IMR-90 (cell line): ENCODE measurements around the gene KLK6. TPM values are rescaled to one million over a fixed set of nuclear protein-coding genes. Genes with fewer than 3 reads are reported as not detected.

Source experiments
- ATAC-seq: fragments of 200-7000 bp; cut with Tn5 transposase; 2 replicates; pipeline ENCODE4 v1.9.1; 2020; ENCODE audit warnings: low read depth, mild to moderate bottlenecking, moderate library complexity
- BruUV-seq: library from RNA; stranded (reverse); fragments of 400-500 nt; replicated peaks from 2 replicates; lab custom pipeline; 2021; lab: Mats Ljungman, UMichigan
- CTCF ChIA-PET: fragments of 300-600 bp; formaldehyde crosslinking; extraction: SDS; loops from one replicate; lab custom pipeline; 2021; ENCODE audit warnings: antibody characterized with exemption; lab: Yijun Ruan, JAX
- POLR2A ChIA-PET: fragments of 300-600 bp; sonication (Branson Sonifier 250); formaldehyde crosslinking; loops from one replicate; lab custom pipeline; 2022; ENCODE audit warnings: antibody characterized with exemption; ENCODE audit not compliant: unreplicated experiment; lab: Charles Lee
- DNase-seq: peaks from one replicate; pipeline ENCODE4 v3.0.0; 2013
- H2AFZ ChIP-seq: replicated peaks from 2 replicates; pipeline ENCODE3; 2013; ENCODE audit warnings: low read length, mild to moderate bottlenecking; ENCODE audit not compliant: poor library complexity
- H2AK5ac ChIP-seq: 2 replicates; pipeline ENCODE4 v1.6.1; 2013; ENCODE audit warnings: low read depth, low read length, inconsistent platforms
- H2AK9ac ChIP-seq: replicated peaks from 2 replicates; pipeline ENCODE3; 2013; ENCODE audit warnings: mild to moderate bottlenecking, low read depth, low read length, moderate library complexity; ENCODE audit not compliant: poor library complexity
- H2BK120ac ChIP-seq: 2 replicates; pipeline ENCODE4 v1.6.1; 2013; ENCODE audit warnings: low read depth, low read length, inconsistent platforms
- H2BK15ac ChIP-seq: 3 replicates; pipeline ENCODE4 v1.6.1; 2013; ENCODE audit warnings: low read depth, low read length, inconsistent platforms
- H2BK20ac ChIP-seq: 2 replicates; pipeline ENCODE4 v1.6.1; 2013; ENCODE audit warnings: low read depth, mild to moderate bottlenecking, inconsistent platforms, low read length, moderate library complexity
- H2BK5ac ChIP-seq: 2 replicates; pipeline ENCODE4 v1.6.1; 2013; ENCODE audit warnings: mild to moderate bottlenecking, low read depth, low read length, inconsistent platforms; ENCODE audit not compliant: poor library complexity, severe bottlenecking
- H3K14ac ChIP-seq: replicated peaks from 2 replicates; pipeline ENCODE4 v1.6.1; 2013; ENCODE audit warnings: low read depth, low read length, inconsistent platforms
- H3K18ac ChIP-seq: 2 replicates; pipeline ENCODE4 v1.6.1; 2013; ENCODE audit warnings: low read depth, low read length, control low read depth
- H3K23ac ChIP-seq: 2 replicates; pipeline ENCODE4 v1.6.1; 2013; ENCODE audit warnings: low read depth, low read length, inconsistent platforms
- H3K27ac ChIP-seq: 2 replicates; pipeline ENCODE4 v1.5.1; 2013; ENCODE audit warnings: mild to moderate bottlenecking, control low read depth, low read length; ENCODE audit not compliant: insufficient read depth
- H3K27me3 ChIP-seq: 2 replicates; pipeline ENCODE4 v1.6.1; 2013; ENCODE audit warnings: low read length; ENCODE audit not compliant: control insufficient read depth, insufficient read depth
- H3K36me3 ChIP-seq: 2 replicates; pipeline ENCODE4 v1.6.1; 2013; ENCODE audit warnings: low read length, mixed read lengths; ENCODE audit not compliant: control insufficient read depth, insufficient read depth
- H3K4ac ChIP-seq: 2 replicates; pipeline ENCODE4 v1.6.1; 2013; ENCODE audit warnings: low read depth, low read length, inconsistent platforms
- H3K4me1 ChIP-seq: 2 replicates; pipeline ENCODE4 v1.6.1; 2013; ENCODE audit warnings: low read length, mixed read lengths; ENCODE audit not compliant: control insufficient read depth, insufficient read depth
- H3K4me2 ChIP-seq: 2 replicates; pipeline ENCODE4 v1.6.1; 2013; ENCODE audit warnings: low read depth, mild to moderate bottlenecking, control low read depth, low read length, moderate library complexity
- H3K4me3 ChIP-seq: 2 replicates; pipeline ENCODE4 v1.5.1; 2013; ENCODE audit warnings: low read depth, mild to moderate bottlenecking, control low read depth, low read length, moderate library complexity; ENCODE audit not compliant: insufficient read depth
- H3K56ac ChIP-seq: 2 replicates; pipeline ENCODE4 v1.6.1; 2013; ENCODE audit warnings: low read length, inconsistent platforms; ENCODE audit not compliant: insufficient read depth; ENCODE audit errors: extremely low read depth
- H3K79me1 ChIP-seq, 2 experiments: 2 replicates each; pipeline ENCODE4 v1.6.1; 2013; ENCODE audit warnings: low read length in 2 of 2, inconsistent platforms in 1 of 2, low read depth in 1 of 2
- H3K9ac ChIP-seq: 2 replicates; pipeline ENCODE4 v1.6.1; 2013; ENCODE audit warnings: low read depth, low read length, control low read depth
- H3K9me1 ChIP-seq: 2 replicates; pipeline ENCODE4 v1.6.1; 2013; ENCODE audit warnings: low read length, inconsistent platforms; ENCODE audit not compliant: insufficient read depth
- H3K9me3 ChIP-seq: 2 replicates; pipeline ENCODE4 v1.6.1; 2013; ENCODE audit warnings: low read length; ENCODE audit not compliant: control insufficient read depth, insufficient read depth
- H4K20me1 ChIP-seq: 2 replicates; pipeline ENCODE4 v1.6.1; 2013; ENCODE audit warnings: low read length, inconsistent platforms; ENCODE audit not compliant: insufficient read depth
- H4K5ac ChIP-seq: 2 replicates; pipeline ENCODE4 v1.6.1; 2013; ENCODE audit warnings: mild to moderate bottlenecking, low read depth, low read length, control low read depth
- H4K8ac ChIP-seq, 2 experiments: 2 replicates each; pipeline ENCODE4 v1.6.1; 2013; ENCODE audit warnings: low read depth in 2 of 2, low read length in 2 of 2, control low read depth in 1 of 2, inconsistent platforms in 1 of 2
- H4K91ac ChIP-seq: 2 replicates; pipeline ENCODE4 v1.6.1; 2013; ENCODE audit warnings: low read depth, low read length, inconsistent platforms; ENCODE audit not compliant: insufficient read depth
- CEBPB ChIP-seq: IDR thresholded peaks from 2 replicates; pipeline ENCODE4 v1.6.1; 2012; ENCODE audit warnings: low read depth, low read length, improper control_type of control experiment
- ELK1 ChIP-seq: fragments of 150-350 bp; IDR thresholded peaks from 2 replicates; pipeline ENCODE4 v1.6.1; 2016; ENCODE audit warnings: low read depth, mild to moderate bottlenecking, low read length, moderate library complexity, borderline replicate concordance
- MAFK ChIP-seq: IDR thresholded peaks from 2 replicates; pipeline ENCODE4 v1.6.1; 2012; ENCODE audit warnings: low read depth, low read length, improper control_type of control experiment
- MAZ ChIP-seq: IDR thresholded peaks from 2 replicates; pipeline ENCODE4 v1.6.1; 2012; ENCODE audit warnings: low read depth, mild to moderate bottlenecking, low read length, improper control_type of control experiment, moderate library complexity, borderline replicate concordance
- MXI1 ChIP-seq: IDR thresholded peaks from 2 replicates; pipeline ENCODE4 v1.6.1; 2012; ENCODE audit warnings: low read depth, mild to moderate bottlenecking, low read length, moderate library complexity, borderline replicate concordance
- NFE2L2 ChIP-seq: fragments of 150-350 bp; IDR thresholded peaks from 2 replicates; pipeline ENCODE4 v1.6.1; 2016; ENCODE audit warnings: low read depth, mild to moderate bottlenecking, low read length
- RAD21 ChIP-seq: IDR thresholded peaks from 2 replicates; pipeline ENCODE4 v1.6.1; 2012; ENCODE audit warnings: low read length, improper control_type of control experiment
- RCOR1 ChIP-seq: IDR thresholded peaks from 2 replicates; pipeline ENCODE4 v1.6.1; 2012; ENCODE audit warnings: mild to moderate bottlenecking, low read length, improper control_type of control experiment; ENCODE audit not compliant: insufficient replicate concordance
- WGBS, 2 experiments: methylation state at CpG; one replicate each; pipeline versions ENCODE4 v1.1.5 to v1.1.7; 2013; ENCODE audit warnings: missing lambda C conversion rate in 2 of 2; ENCODE audit not compliant: insufficient read length in 1 of 2; ENCODE audit errors: extremely low coverage in 2 of 2; 5-methylcytosine and 5-hydroxymethylcytosine counted together
- dilution Hi-C: fragments of 300-500 bp; cut with HindIII; formaldehyde crosslinking; loops from one replicate; pipeline ENCODE4 v1.14.3; 2018; ENCODE audit warnings: low sequenced_read_pairs; ENCODE audit not compliant: unreplicated experiment
- in situ Hi-C: fragments of 300-500 bp; cut with MboI; formaldehyde crosslinking; loops from 3 replicates; pipeline ENCODE4 v1.14.3; 2019; ENCODE audit warnings: low sequenced_read_pairs, inconsistent platforms, mixed read lengths
- intact Hi-C: fragments of 100-400 bp; cut with micrococcal nuclease; formaldehyde crosslinking; loops from 2 replicates; pipeline ENCODE4 v1.10.0; 2022
- polyA plus RNA-seq, 3 experiments: library from polyadenylated mRNA; depleted of rRNA; stranded (reverse); fragments of >200 nt; gene quantifications; 2 replicates each; pipeline ENCODE4 v1.2.3, GENCODE V29; 2012; ENCODE audit warnings: low replicate concordance in 1 of 3
- total RNA-seq: library from RNA; depleted of rRNA; stranded (reverse); fragments of >200 nt; gene quantifications from 2 replicates; pipeline ENCODE4 v1.2.3, GENCODE V29; 2012

Gene KLK6
- total and polyA plus RNA-seq, 2 of the 4 experiments (the other 2 are of a cell fraction): not detected

- H2BK5ac ChIP-seq: no peak overlapping the region
- H4K91ac ChIP-seq: no peak overlapping the region
- no peaks in the 10 kb centered on the region for H3K9me3 ChIP-seq
- no peak for ATAC-seq
- CTCF ChIA-PET: no interaction called here
- H3K27ac ChIP-seq: no peak overlapping the region
- H3K9ac ChIP-seq: no peak overlapping the region
- no peaks in the 10 kb centered on the region for H3K36me3 ChIP-seq
- no peak overlapping the region for H3K14ac ChIP-seq
- no peak for TF ChIP-seq CEBPB
- TF ChIP-seq NFE2L2: no peak
- no peak for TF ChIP-seq RAD21
- no peak for TF ChIP-seq RCOR1
- TF ChIP-seq ELK1: no peak
- TF ChIP-seq MXI1: no peak
- no peak for TF ChIP-seq MAFK
- no peak for TF ChIP-seq MAZ
- H3K23ac ChIP-seq: no peak overlapping the region
- no peak overlapping the region for H4K5ac ChIP-seq
- DNase-seq: no peak
- dilution Hi-C loops: no loop called here
- H3K18ac ChIP-seq: no peak overlapping the region
- H4K8ac ChIP-seq: no peak overlapping the region
- WGBS, 2 experiments: 79% methylated on average over 3 of the region's 11 CpGs; no CpG with 5 or more reads in 1 of the 2 experiments
- no peak overlapping the region for H3K4me3 ChIP-seq
- no peak overlapping the region for H2BK20ac ChIP-seq
- no peak overlapping the region for H2BK15ac ChIP-seq
- H3K4me2 ChIP-seq: no peak overlapping the region
- H3K4ac ChIP-seq: no peak overlapping the region
- no peak overlapping the region for H2AK5ac ChIP-seq
- H2AFZ ChIP-seq: no peak overlapping the region
- H3K27me3 ChIP-seq: no peaks in the 10 kb centered on the region
- H2BK120ac ChIP-seq: no peak overlapping the region
- H3K79me1 ChIP-seq: no peaks in the 10 kb centered on the region
- H3K9me1 ChIP-seq: no peaks in the 10 kb centered on the region
- in situ Hi-C loops: loop anchor here (10.0 kb wide), 1 partner anchor 561 kb away; the partner anchor contains the start of gene NAPSA
- H3K4me1 ChIP-seq: no peaks in the 10 kb centered on the region
- no peaks in the 10 kb centered on the region for H4K20me1 ChIP-seq
- intact Hi-C loops: loop anchor here (10.0 kb wide), 1 partner anchor 121 kb away; no protein-coding TSS in a partner anchor
- no peak overlapping the region for H3K56ac ChIP-seq
- no peak overlapping the region for H2AK9ac ChIP-seq
- no TSS peak for BruUV-seq
- POLR2A ChIA-PET: no interaction called here
Measured at GRCh38 chr19:50926144-50926543, 43.2 kb downstream of the KLK6 start.
